Nephron (organoid): ENCODE results near the gene LRBA.

Source experiments
- H3K27ac Mint-ChIP-seq, 3 experiments: 2 replicates each; pipeline ENCODE4 v1.8.0; 2020; ENCODE audit warnings: mixed read lengths in 3 of 3, mild to moderate bottlenecking in 2 of 3, moderate library complexity in 1 of 3
- H3K27me3 Mint-ChIP-seq: 2 replicates; pipeline ENCODE4 v1.8.0; 2021; ENCODE audit warnings: low read depth, mild to moderate bottlenecking, moderate library complexity, mixed read lengths
- H3K36me3 Mint-ChIP-seq: 2 replicates; pipeline ENCODE4 v1.8.0; 2020; ENCODE audit warnings: low read depth, mixed read lengths
- H3K4me1 Mint-ChIP-seq: 2 replicates; pipeline ENCODE4 v1.8.0; 2020; ENCODE audit warnings: mixed read lengths
- H3K4me3 Mint-ChIP-seq, 3 experiments: 2 replicates each; pipeline ENCODE4 v1.8.0; 2020; ENCODE audit warnings: mild to moderate bottlenecking in 3 of 3, mixed read lengths in 3 of 3, moderate library complexity in 2 of 3
- H3K9me3 Mint-ChIP-seq: 2 replicates; pipeline ENCODE4 v1.8.0; 2020; ENCODE audit warnings: mixed read lengths
- CTCF ChIP-seq, 3 experiments: fragments of 200-600 bp; sonication (generic); IDR thresholded peaks; one replicate each; pipeline ENCODE4 v1.5.0; 2021; ENCODE audit warnings: antibody characterized with exemption in 3 of 3; ENCODE audit not compliant: unreplicated experiment in 3 of 3

The LRBA gene

DNA sequence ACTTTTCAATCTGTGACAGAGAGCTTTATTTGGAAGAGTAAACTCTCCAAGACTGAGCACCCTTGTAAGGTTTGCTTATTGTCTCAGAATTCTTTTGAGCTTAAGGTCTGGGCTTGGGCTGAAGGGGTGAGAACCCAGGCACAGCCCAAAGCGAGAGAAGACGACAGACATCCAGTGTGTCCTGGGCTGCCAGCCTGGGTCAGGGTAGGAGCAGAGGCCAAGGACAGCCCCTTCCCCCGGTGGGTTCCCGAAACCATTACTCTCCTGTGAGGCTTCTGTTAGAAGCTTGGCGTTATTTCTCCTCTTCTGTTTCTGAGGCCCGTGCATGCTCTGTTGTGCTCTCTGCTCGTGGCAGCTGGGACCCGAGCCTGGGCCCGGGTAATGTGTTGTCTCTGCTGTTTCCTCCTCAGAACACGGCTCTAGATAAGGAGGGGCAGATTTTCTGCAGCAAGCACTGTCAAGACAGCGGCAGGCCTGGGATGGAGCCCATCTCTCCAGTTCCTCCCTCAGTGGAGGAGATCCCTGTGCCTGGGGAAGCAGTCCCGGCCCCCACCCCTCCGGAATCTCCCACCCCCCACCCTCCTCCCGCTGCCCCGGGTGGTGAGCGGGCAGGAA lies 759.4 kb downstream of the LRBA start:
- H3K27me3 Mint-ChIP-seq: peaks cover 13% of the 10 kb centered on the region
- H3K9me3 Mint-ChIP-seq: no peaks in the 10 kb centered on the region
- peak overlapping the region in 1 of 3 experiments; percentile 74 for H3K27ac Mint-ChIP-seq
- no peak for TF ChIP-seq CTCF (IDR thresholded peaks at IDR 0.05; ENCODE audit: unreplicated experiment in 3 of 3)
- peaks cover 35% of the 10 kb centered on the region for H3K36me3 Mint-ChIP-seq
- peaks cover 28% of the 10 kb centered on the region for H3K4me1 Mint-ChIP-seq
- no peak overlapping the region for H3K4me3 Mint-ChIP-seq

DNA sequence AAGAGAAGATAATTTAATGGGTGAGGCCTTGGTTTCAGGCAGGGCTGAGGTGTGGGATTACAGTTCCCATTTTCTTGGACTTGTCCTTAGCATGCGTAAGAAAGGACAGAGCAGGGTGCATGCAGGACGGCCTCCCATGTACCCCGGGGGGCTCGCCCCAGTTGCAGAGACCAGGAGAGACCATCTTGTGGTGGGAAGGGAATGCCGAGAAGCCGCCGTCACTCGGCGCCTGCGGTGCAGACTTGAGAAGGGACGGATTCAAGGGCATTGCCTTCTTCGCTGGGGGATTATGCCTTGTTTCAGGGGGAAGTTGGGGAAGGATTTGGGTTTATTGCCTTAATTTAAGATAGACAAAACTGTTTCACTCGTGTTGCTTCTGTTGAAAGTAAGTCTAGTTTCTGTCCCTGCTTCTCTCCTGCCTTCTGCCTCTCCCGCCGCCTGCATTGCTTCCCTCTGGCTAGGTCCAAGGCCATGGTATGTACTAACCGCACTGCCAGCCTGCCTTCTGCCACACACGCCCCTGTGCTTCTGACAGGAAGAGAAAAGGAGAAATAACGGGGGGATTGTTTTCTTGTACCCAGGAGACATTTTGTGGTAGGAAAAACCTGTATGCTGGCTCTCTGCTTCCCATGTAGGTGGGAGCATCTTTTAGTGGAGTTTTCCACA lies 761.0 kb downstream of the LRBA start:
- Mint-ChIP-seq H3K36me3 (peaks cover 25% of the 10 kb centered on the region), H3K4me3 (no peak overlapping the region), H3K27ac (peak overlapping the region in 1 of 3 experiments; percentile 7), H3K27me3 (peaks cover 13% of the 10 kb centered on the region), H3K9me3 (no peaks in the 10 kb centered on the region), H3K4me1 (peaks cover 18% of the 10 kb centered on the region)
- TF ChIP-seq CTCF (IDR thresholded peaks at IDR 0.05; ENCODE audit: unreplicated experiment in 3 of 3): no peak

GRCh38 chr4:150253416-150253815 lies 761.7 kb downstream of the LRBA start:
- no peak for TF ChIP-seq CTCF (IDR thresholded peaks at IDR 0.05; ENCODE audit: unreplicated experiment in 3 of 3)
- Mint-ChIP-seq H3K27me3 (peaks cover 13% of the 10 kb centered on the region), H3K9me3 (no peaks in the 10 kb centered on the region), H3K36me3 (peaks cover 25% of the 10 kb centered on the region), H3K27ac (peak overlapping the region in 1 of 3 experiments; percentile 7), H3K4me3 (no peak overlapping the region), H3K4me1 (peaks cover 14% of the 10 kb centered on the region)

DNA sequence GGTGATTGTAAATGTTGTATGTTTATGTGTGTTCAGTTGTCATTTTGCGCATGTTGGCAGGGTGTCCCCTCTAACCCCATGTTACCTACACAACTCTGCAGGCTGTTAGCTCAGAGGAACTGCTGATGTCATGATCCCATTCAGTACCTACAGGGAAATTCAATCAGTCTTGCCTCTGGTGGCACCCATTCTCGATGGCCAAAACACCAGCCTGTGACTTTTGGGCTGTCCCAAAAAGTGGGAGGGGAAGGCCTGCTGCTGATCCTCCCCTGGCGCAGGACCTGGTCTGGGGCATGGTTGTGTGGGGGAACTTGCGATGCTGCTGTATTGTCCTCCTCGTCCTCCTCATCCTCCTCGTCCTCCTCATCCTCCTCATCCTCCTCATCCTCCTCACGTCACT lies 762.3 kb downstream of the LRBA start:
- peaks cover 9% of the 10 kb centered on the region for H3K4me1 Mint-ChIP-seq

DNA sequence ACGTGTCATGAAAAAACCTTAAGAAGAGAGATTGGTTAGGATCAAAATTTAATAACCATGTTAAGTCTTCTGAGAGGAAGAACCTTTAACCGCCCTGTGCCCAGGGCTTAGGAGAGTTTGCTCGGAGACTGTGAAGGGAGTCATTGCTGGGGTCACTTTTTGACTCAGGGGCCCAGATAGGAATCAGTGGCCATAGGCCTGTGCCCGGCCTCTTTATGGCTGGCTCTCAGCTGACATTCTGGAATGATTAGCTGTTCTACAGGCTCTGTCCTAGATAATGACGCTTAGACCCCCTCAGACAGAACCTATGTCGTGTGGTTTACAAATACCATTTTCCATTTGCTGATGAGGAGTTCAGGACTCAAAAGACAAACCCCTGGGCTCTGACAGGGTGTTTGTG lies 762.8 kb downstream of the LRBA start:
- Mint-ChIP-seq H3K4me1 (peaks cover 9% of the 10 kb centered on the region), H3K27ac (peak overlapping the region in 1 of 3 experiments; percentile 36), H3K9me3 (no peaks in the 10 kb centered on the region), H3K4me3 (no peak overlapping the region), H3K27me3 (peaks cover 13% of the 10 kb centered on the region), H3K36me3 (peaks cover 26% of the 10 kb centered on the region)
- no peak for TF ChIP-seq CTCF (IDR thresholded peaks at IDR 0.05; ENCODE audit: unreplicated experiment in 3 of 3)

More for the DNA sequence above, 762.3 kb downstream of the LRBA start:
- Mint-ChIP-seq H3K9me3 (no peaks in the 10 kb centered on the region), H3K27me3 (peaks cover 13% of the 10 kb centered on the region), H3K36me3 (peaks cover 25% of the 10 kb centered on the region), H3K27ac (peak overlapping the region in 1 of 3 experiments; percentile 17), H3K4me3 (no peak overlapping the region)
- TF ChIP-seq CTCF (IDR thresholded peaks at IDR 0.05; ENCODE audit: unreplicated experiment in 3 of 3): no peak
